Superior temporal gyrus (tissue), 1 donor: Measurements from ENCODE around the gene CNTFR.

Source experiments
- DNase-seq: peaks from one replicate; pipeline ENCODE4 v3.0.0-alpha.2; 2016; ENCODE audit errors: extremely low spot score

CNTFR gene

DNA sequence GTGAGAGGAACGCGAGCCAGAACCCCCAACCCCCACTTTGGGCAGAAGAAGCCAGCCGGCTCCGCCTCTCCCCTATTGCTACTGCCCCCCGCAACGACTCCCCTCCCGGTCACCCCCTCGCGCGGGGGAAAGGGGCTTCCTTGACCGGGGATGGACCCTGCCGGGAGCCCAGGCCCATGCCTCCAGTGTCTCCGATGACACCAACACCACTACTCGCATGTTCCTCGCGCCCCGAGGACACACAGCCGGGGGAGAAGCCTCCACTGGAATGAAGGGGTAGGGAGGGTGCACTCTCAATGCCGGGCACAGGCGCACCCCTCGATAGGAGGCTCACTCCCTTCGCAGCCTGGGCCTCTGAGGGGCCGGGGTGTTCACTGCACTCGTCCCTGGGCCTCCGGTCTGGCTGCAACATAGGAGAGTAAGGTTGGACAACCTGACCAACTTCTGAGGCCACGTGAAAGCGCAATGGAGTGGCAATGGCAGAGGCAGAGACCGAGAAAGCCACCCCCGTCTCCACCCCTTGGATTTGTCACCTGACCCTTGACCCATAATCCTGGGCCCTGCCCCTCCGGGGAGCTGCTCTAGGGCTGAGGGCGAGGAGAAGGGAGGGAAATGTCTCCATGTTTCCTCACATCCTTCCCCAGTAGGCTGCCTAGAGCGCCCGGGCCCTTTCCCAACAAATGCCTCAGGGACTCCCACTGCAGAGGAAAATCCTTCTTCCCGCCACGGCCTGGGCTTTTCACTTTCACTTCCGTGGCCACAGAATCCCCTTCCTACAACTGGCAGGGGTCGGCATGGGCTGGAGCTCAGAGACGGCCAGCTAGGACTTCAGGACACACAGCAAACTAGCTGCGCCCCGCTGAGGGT is 1.1 kb upstream of the CNTFR start:
- no peak for DNase-seq

DNA sequence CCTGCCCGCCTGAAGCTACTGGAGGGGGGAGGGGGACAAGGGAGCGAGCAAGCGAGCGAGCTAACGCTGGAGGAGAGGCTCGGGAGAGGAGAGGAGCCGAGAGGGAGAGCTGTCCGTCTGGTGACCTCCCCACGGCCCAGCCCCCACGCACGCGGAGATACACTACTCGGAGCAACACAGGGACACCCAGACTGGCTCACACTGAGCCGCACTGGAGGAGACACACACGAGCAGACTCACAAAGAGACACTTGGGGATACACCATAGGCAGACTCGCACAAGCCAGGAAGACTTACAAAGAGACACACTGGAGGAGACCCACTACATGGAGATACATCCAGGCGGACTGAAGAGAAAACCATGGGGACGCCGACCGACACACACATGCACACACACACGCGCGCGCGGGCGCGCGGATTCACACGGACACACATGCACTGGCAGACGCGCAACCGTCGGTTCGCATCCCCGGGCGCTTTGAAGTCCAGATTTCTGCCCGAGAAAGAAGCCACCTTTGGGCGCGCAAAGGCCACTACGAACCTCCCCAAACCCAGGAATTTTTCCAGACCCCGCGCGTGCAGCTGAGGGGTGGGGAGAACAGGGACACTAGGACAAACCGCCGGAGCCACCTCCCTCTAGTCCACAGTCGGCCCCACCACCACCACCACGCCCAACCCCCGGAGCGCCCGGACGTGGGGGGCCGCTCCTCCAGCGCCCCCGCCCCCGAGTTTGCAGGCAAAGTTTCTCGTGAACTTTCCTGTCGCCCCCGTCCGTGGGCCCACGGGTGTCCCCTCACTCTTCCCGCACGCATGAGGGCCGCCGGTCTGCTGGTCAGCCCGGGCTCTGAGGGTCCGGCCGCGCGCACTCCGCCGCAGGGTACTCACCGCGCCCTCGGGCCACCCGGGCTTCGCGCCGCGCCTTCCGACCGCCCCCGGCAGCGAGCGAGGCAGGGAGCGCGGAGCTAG is 571 bp downstream of the CNTFR start:
- DNase-seq = no peak

DNA sequence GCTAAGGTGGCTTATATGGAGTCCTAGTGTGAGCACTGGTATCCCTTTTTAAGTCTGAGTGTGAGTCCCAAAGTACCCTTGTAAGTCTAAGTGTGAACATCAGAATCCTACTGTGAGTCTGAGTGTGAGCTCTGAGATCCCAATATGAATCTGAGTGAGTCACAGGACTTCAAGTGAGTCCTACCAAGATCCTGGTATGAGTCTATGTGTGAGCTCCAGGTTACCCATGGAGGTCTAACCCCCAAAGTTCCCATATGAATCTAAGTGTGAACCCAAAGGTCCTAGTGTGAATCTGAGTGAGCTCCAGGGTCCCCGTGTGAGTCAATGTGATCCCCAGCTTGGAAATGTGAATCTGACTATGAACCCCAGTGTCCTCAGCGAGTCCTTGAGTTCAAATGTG is 2.3 kb downstream of the CNTFR start:
- no peak for DNase-seq

DNA sequence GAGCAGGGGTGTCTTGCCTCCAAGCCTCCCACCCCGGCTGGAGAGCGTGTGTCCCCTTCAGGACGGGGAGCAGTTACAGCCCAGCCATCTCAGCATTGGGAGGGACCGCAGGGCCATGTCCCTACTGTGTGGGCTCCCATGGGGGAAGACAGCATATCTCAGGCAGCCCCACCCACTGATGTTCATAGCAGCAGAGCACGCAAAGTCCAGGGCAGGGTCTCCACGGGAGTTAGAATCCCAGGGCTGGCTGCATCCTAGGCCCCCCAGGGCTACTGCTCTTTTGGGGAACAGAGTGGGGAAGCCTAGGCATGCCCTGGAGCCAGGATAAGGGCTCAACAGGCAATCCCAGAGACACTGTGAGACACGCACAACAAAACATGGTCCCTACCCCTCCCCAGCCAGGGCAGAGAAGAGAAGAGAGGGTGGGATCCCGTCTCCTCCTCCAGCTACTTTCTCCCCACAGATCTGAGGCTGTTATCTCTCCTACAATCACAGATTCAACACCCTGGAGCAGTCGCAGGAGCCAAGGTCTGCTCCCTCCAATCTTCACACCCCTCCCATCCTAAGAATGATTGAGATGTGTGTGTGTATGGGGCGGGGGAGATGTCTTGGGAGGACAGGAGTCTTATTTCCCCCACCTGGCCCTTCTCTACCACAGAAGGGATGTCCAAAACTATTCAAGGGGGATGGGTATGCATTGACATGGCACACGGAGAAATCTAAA is 3.4 kb downstream of the CNTFR start:
- DNase-seq = no peak

DNA sequence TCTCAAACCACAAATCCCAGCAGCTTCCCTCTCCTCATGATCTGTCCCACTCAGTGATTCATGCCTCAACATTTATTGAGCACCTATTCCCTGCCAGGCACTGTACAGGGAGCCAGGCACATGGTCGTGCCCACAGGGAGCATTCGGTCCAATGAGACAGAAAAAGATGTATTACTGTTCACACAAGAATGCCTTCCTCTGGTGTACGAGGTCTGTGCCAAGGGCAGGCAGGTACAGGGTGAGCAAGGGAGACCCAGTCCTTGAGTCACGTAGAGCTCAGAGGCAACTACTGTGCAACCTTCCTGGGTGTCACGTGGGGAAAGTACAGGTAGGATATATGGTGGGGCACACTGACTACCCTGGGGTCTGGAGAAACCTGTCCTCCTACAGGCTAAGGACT is 4.6 kb downstream of the CNTFR start:
- no peak for DNase-seq

DNA sequence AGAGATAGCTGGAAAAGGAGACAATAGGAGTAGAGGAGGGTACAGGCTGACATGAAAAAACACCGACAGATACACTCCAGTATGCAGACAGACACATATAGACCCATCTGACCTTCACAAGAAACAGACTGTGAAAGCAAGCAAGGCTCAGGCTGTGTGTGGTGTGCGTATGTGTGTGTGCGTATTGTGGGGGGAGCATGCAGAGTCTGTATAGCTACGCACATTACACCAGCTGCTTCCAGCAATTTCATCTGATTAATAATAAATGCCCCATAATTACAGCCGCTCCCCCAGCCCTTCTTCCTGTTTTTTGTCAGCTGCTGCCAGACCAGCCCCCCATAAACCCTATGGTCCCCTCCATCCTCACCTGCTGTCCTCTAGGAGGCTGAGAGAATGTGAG is 6.7 kb downstream of the CNTFR start:
- DNase-seq = no peak

DNA sequence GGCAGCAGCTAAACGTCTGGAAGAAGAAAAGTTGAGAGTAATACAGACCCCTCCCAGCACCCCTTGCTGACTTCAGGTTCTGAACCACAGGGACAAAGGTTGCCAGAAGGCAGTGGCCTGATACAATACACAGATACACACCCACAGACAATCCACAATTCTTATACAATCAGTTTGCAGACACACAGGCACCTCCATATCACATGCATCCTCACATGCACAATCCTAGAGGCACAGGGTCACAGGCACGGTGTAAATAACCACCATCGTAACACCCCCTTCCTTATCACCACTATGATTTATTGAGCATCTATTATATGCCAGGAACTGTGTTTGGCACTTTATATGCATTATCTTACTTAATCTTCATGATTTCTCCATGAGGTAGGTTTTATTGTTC is 8.2 kb downstream of the CNTFR start:
- no peak for DNase-seq

DNA sequence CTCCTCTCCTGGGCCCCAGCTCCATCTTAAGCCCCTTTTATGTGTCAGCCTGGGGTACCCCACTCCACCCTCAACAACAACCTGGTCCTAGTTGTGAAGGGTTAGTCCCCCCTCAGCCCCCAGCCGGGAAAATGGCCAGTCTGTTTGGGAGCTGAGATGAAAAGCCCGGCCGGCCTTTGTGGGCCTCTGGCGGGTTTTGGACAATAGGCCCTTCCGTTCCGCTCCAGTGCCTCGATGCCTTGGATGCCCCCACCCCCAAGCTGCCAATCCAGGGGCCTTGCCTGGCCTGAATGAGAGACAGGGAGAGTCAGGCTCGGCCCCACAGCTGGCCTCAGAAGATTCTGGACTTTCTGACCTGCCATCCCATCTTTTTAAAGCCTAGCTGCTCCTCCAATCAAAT is 9.2 kb downstream of the CNTFR start:
- no peak for DNase-seq

DNA sequence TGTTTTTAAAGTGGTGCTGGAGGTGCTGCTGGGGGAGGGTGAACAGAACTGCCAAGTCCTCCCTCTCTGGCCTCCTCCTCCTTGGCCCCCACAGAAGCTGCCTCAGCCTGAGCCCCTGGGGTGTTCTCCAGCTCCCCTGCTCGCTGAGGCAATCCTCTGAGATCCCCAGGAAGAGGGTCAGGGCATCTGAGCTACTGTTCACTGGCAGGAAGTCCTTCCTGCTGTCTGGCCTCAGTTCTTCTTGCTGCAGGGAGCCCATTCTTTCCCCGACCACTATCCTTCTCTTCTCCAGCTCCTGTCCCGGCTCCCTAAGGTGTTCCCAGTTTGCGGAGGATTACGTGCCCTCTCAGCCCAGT is 9.7 kb downstream of the CNTFR start:
- DNase-seq = no peak

DNA sequence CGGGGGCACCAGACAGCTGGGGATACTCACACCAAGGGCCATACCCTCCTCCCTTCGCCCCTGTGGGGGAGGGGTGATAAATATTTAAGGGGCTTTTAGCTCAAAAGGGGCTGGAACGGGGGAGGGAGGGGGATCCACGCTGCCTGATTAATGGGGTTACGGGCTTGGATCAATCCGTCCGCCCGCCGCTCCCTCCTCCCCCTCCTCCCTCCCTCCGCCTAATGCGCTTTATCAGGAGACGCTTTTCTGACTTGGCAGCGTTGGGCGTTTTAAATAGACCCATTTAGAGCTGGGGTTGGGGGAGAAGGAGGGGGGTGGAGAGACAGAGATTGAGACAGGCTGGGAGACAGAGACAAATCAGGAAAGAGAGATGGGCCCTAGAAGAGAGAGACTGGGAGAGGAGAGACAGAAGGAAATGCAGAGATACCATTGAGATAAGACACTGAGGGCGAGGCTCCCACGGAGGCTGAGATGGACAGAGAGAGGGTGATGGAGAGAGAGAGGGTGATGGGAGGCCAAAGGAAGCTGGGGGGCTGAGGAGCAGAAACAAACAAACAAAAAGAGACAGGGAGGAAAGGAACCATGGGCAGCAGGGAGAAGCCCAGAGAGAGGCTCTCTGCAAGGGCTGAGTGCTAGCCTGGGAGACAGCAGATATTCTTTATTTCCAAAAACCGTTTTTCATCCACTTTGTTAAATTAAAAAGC is 10.3 kb downstream of the CNTFR start:
- no peak for DNase-seq

DNA sequence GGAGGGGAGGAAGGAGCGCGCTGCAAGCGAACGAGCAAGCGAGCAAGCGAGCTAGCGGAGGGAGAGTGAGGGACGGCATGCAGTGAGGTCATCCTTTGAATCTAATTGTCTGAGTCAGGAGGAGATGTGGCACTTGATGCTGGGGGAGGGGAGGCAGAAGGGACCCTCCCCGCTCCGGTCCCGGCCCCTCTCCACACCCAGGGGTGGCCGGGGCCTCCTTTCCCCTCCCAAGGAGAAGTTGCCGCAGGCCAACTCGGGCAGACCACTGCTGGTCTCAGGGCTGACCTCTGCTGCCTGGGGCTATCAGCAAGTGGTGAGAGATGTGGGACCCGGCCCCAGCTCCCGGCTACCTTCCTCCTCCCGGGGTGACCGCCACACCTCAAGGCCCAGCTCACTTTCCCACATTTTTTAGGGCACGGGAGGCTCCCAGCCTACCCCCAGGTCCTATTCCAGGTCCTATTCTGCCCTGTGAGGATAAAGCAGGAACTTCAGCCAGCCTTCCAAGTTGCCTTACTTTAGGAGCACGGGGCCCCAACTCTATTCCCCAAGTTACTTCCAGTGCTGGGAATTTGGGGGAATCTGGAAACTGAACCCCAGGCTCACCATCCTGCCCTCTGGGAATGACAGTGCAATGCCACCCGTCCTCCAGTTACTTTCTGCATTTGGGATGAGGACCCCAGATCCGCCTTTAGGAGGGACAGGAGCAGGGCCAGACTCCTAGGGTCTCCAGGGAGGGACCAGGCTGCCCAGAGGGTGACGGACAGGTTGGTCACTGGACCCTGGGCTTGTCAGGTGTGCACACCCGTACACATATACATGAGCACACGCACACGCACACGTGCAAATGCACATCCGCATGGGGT is 11.1 kb downstream of the CNTFR start:
- DNase-seq = no peak

DNA sequence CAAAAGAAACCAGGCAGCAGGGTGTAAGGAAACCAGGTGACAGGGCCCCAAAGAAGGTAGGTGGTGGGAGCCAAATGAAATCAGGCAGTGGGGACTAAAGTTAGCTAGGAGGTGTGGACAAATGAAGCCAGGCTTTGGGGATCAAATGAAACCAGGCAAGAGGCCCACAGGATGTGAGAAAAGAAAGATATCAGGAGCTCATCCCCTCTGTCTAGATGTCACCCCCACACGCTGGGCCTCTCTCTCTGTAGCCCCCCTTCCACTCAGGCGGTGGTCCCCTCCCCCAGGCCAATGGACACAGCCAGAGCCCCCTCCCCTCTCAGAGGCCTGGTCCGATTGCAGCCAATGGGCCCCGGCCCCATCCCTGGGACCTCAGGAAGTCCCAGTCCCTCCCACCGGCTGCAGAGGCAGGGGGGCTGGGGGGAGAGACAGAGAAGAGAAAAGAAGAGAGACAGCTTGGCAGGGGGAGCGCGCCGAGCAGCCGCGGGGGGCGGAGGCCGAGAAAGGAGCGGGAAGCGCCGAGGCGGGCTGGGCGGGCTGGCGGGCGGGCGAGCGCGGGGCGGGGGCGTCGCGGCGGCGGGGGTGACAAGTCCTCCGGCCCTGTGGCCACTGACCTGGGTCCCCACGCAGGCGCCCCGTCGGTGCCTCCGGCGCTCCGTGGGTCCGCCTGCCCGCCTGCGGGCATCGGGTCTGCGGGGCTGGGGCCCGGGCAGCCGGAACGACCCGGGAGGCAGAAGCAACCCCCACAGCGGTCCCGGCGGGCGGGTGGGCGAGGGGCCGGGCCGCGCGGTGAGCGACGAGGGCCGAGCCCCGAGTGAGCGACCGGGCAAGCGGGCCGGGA is 11.9 kb downstream of the CNTFR start:
- no peak for DNase-seq

DNA sequence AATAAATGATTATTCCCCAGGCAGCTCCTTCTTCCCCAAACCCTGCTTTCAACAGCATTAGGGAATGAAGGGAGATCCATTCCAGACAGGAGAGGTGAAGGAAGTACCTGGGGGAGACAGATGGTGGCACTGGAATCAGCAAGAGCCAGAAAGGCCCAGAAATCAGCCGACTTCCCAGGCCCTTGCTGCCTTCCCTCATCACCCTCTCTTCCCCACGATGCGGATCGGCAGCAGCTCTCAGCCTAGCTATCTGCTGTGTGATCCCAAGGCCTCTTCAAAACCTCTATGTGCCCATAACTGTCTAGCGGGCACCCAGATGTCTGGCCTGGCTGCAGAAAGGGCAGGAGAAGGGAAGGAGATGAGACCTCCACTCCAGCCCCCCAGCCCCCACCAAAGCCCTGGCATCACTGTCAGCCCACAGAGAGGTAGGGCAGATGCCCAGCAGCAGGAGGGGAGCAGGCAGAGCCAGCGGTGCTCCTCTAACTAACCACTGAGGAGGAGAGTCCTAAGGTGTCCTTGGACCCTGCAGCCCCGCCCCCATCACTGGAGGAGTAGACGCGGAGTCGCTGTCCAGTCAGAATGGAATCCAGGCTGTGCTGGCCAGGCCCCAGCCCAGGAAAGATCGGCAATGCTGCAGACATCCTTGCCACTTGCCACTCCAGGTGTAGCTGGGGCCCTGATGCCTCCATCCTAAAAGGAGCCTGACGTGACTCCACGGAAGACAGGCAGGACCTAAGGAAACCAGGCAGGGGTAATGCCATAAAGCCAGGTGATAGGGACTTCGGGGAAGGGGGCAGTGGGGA is 12.7 kb downstream of the CNTFR start:
- DNase-seq = no peak

DNA sequence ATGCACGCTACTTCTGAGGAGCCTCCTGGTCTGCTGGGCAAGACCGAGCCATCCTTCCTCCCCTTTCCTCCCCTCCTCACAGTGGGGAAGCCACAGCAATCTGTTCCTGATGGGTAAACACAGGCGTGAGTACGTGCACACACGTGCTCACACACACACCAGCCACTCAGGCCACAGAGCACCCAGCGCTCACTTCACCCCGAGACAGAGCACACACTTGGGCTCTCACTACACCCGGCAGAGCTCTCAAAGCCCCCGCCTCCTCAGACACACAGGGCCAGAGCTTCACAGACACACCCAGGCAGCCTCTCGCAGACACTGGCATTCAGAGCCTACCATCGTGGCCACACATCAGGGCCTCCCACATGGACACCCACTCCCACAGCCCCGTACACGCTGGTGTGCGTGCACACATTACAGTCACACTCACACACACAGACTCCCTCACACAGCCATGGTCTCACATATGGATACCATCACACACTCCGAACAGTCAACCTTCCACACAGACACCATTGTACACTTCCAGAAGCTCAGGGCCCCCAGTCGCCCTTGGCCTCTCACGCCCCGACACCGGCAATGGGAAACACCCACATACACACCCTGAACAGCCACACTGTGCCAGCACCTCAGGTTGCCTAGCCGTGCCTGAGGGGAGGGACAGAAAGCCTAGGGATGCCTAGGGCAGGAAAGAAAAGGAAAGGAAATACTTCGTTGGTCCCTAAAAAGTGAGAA is 13.5 kb downstream of the CNTFR start:
- no peak for DNase-seq

DNA sequence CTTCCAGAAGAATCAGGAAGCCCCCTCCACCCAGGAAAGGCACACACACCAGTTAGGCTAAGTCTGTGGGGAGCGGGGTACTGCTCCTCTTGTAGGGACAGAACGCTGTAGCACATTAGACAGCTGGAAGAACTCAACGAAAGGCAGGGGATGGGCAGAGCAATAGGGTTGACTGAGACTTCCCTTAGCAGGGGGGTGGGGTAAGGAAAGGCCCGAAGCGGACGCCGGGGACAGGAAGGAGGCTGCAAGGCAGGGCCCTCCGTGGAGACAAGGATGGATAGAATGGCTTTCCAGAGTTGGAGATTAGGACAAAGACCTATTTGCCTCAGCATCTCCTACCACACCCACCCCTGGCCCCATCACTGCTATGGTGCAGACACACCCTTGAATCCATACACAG is 14.3 kb downstream of the CNTFR start:
- no peak for DNase-seq

DNA sequence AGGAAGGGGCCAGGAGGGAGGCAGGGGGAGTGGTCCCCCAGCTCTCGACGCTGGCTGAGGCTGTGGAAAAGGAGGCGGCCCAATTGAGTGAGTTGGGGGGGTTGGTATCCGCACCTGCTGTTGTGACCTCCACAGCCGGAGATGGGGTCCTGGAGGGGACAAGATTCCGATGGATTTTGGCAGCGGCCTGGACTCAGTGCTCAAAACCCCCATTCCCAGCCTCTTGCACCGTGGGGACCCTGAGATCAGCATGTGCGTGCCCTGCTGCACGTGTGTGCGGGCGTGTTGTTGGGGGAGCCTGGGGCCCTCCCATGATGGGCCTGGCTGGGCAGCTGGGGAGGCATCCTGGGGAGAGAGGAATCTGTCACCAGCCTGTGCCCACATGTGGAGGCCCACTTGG is 15.0 kb downstream of the CNTFR start:
- DNase-seq = no peak

DNA sequence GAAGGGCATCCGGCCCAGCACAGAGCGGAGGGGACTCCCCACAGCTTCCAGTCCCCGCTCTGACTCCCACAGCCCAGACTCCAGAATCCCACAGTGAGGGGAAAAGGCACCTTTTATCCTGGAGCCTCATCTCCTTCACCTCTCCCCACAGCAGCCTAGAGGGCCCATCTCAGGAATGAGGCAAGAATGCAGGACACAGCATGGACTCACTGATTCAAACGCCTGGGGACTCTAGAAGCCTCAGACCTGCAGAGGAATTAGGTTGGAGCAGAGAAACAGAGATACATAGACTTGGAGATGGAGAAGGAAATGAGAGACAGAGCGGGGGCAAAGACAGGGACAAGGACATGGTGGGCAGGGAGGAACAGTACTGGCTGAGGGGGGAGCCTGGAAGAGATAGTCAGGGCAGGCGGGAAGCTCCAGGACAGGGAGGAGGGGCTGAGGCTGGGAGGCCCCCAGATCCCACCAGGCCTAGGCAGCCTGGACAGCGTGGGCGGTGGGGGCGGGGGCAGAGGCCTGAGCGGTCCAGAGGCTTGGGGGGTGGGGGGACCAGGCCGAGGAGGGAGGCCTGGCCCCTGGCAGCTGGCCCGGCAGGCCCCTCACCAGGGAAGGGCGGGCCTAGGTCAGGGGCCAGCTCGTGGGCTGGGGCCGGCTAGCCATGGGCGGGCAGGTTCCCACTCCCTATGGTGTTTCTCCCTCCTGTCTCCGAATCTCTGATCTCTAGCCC is 15.8 kb downstream of the CNTFR start:
- no peak for DNase-seq

DNA sequence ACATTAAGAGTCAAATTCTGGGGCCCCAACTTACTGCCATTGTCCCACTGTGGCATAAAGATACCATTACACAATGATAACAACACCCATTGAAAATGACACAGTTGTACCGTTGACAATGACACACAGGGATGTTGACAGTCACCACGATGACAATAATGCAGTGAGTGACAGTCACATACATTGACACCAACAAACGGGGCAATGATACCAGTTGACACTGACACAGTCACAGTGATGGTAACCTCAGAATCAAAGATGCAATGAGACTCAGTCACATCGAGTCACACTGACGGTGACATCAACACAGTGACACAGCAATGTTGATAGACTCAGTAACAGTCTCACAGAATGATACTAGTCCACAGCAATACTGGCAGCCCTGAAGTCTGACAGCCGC is 16.9 kb downstream of the CNTFR start:
- no peak for DNase-seq
